ENCODE measurements around the gene DYNC1I2.

The DYNC1I2 gene

GRCh38 chr2:171709011-171709685 lies 21.9 kb downstream of the DYNC1I2 start (continued):
- no peak for TF ChIP-seq ZNF174 (tag by site-specific recombination; IDR thresholded peaks at IDR 0.05)

- H3K27ac ChIP-seq (ENCODE audit: extremely low read depth, low read depth, low read length) = no peak overlapping the region
- CTCF ChIA-PET = interaction anchor here (0.7 to 2.9 kb wide), 6 partner anchors 9 to 402 kb away, joined by 3 to 12 read pairs (median 3); no protein-coding TSS in a partner anchor
- H3K4me1 ChIP-seq (ENCODE audit: control insufficient read depth, insufficient read depth, low read length) = peaks cover 26% of the 10 kb centered on the region
- peaks cover 4 to 8% of the 10 kb centered on the region in 2 experiments for H3K36me3 ChIP-seq (ENCODE audit: control insufficient read depth in 2 of 2, insufficient read depth in 1 of 2, low read length in 2 of 2)
- POLR2A ChIA-PET = no interaction called here
- no peak overlapping the region for H3K4me3 ChIP-seq (ENCODE audit: low read depth, low read length)
- H3K9me3 ChIP-seq (ENCODE audit: control insufficient read depth, insufficient read depth, low read depth, low read length) = no peaks in the 10 kb centered on the region
- TF ChIP-seq ZNF350 (tag by site-specific recombination; IDR thresholded peaks at IDR 0.05) (no peak), ZBTB44 (tag by site-specific recombination; IDR thresholded peaks at IDR 0.05) (no peak)
Measured at GRCh38 chr2:171711351-171711750, 24.1 kb downstream of the DYNC1I2 start.

GRCh38 chr2:171712051-171712450 lies 24.8 kb downstream of the DYNC1I2 start:
- Histone ChIP-seq H3K36me3 (ENCODE audit: control insufficient read depth in 2 of 2, insufficient read depth in 1 of 2, low read length in 2 of 2) (peaks cover 9 to 13% of the 10 kb centered on the region in 2 experiments), H3K27ac (ENCODE audit: extremely low read depth, low read depth, low read length) (no peak overlapping the region), H3K4me3 (ENCODE audit: low read depth, low read length) (no peak overlapping the region), H3K4me1 (ENCODE audit: control insufficient read depth, insufficient read depth, low read length) (peaks cover 22% of the 10 kb centered on the region), H3K9me3 (ENCODE audit: control insufficient read depth, insufficient read depth, low read depth, low read length) (no peaks in the 10 kb centered on the region)
- POLR2A ChIA-PET = no interaction called here
- CTCF ChIA-PET = interaction anchor here (0.7 to 2.9 kb wide), 6 partner anchors 8 to 750 kb away, joined by 3 to 12 read pairs (median 4); no protein-coding TSS in a partner anchor
- TF ChIP-seq ZNF19 (tag by site-specific recombination; IDR thresholded peaks at IDR 0.05; ENCODE audit: low read depth) (no peak), ZNF768 (tag by site-specific recombination; IDR thresholded peaks at IDR 0.05) (no peak), OSR2 (tag by site-specific recombination; IDR thresholded peaks at IDR 0.05) (0 out of 2 replicates have a peak, but pooled peaks have one; percentile 23), ZNF560 (tag by site-specific recombination; IDR thresholded peaks at IDR 0.05; ENCODE audit: borderline replicate concordance) (no peak), ZNF843 (tag by site-specific recombination; IDR thresholded peaks at IDR 0.05) (peak; percentile 87), ZNF37A (tag by site-specific recombination; IDR thresholded peaks at IDR 0.05) (no peak), ZBTB44 (tag by site-specific recombination; IDR thresholded peaks at IDR 0.05) (peak; percentile 47; the same call in 1 of the 2 replicates), ZNF169 (tag by site-specific recombination; IDR thresholded peaks at IDR 0.05) (no peak), ZNF112 (tag by site-specific recombination; IDR thresholded peaks at IDR 0.05) (no peak), INSM2 (tag by site-specific recombination; IDR thresholded peaks at IDR 0.05) (peak; percentile 43; the same call in 1 of the 2 replicates), ZNF24 (tag by site-specific recombination; IDR thresholded peaks at IDR 0.05) (0 out of 2 replicates have a peak, but pooled peaks have one; percentile 44), ZNF670 (tag by site-specific recombination; IDR thresholded peaks at IDR 0.05; ENCODE audit: low read depth) (no peak), SP7 (tag by site-specific recombination; IDR thresholded peaks at IDR 0.05) (peak; percentile 89), HOXA7 (CRISPR knock-in tag; IDR thresholded peaks at IDR 0.05; ENCODE audit: borderline replicate concordance) (no peak), ZNF660 (tag by site-specific recombination; IDR thresholded peaks at IDR 0.05) (0 out of 2 replicates have a peak, but pooled peaks have one; percentile 35), ZNF16 (tag by site-specific recombination; IDR thresholded peaks at IDR 0.05; ENCODE audit: low read depth) (no peak), ZNF664 (tag by site-specific recombination; IDR thresholded peaks at IDR 0.05) (0 out of 2 replicates have a peak, but pooled peaks have one; percentile 10), PRDM4 (tag by site-specific recombination; IDR thresholded peaks at IDR 0.05) (peak; percentile 63; the same call in 1 of the 2 replicates), PBX3 (CRISPR knock-in tag; IDR thresholded peaks at IDR 0.05) (no peak), ZNF521 (tag by site-specific recombination; IDR thresholded peaks at IDR 0.05) (no peak), ZNF510 (tag by site-specific recombination; IDR thresholded peaks at IDR 0.05; ENCODE audit: insufficient replicate concordance) (no peak), ZNF184 (tag by site-specific recombination; IDR thresholded peaks at IDR 0.05) (no peak)

Data from HEK293 (cell line).